CD14-positive monocyte (primary cell): ENCODE data around the gene TOB1. TPM values are rescaled to one million over a fixed set of nuclear protein-coding genes. Genes with fewer than 3 reads are reported as not detected.

ENCODE experiments used
- DNase-seq, 3 donors: peaks; one replicate each; pipeline ENCODE4 v3.0.0-alpha.2; 2011 to 2022
- H2AFZ ChIP-seq: 2 replicates; pipeline ENCODE4 v1.6.0; 2012; ENCODE audit warnings: mild to moderate bottlenecking, low read depth, low read length, inconsistent platforms; ENCODE audit not compliant: insufficient read depth, poor library complexity, severe bottlenecking
- H3K27ac ChIP-seq, 2 donors: 1 replicate in 1 of 2; 2 replicates in 1 of 2; pipeline ENCODE4 v1.5.1; 2012 to 2013; ENCODE audit warnings: low read length in 2 of 2, control low read depth in 1 of 2, inconsistent platforms in 1 of 2, low read depth in 1 of 2, mild to moderate bottlenecking in 1 of 2
- H3K27me3 ChIP-seq, 2 donors: one replicate each; pipeline versions ENCODE4 v1.6.0 to v1.6.1; 2011 to 2013; ENCODE audit warnings: low read length in 2 of 2; ENCODE audit not compliant: control insufficient read depth in 2 of 2, insufficient read depth in 2 of 2
- H3K36me3 ChIP-seq, 2 donors: replicated peaks in 1 of 2; 1 replicate in 1 of 2; 2 replicates in 1 of 2; pipeline versions ENCODE4 v1.5.1 to v1.6.1; 2012 to 2013; ENCODE audit warnings: low read length in 2 of 2, control low read depth in 1 of 2, inconsistent platforms in 1 of 2, mild to moderate bottlenecking in 1 of 2; ENCODE audit not compliant: insufficient read depth in 2 of 2, control insufficient read depth in 1 of 2
- H3K4me1 ChIP-seq, 2 donors: 1 replicate in 1 of 2; 2 replicates in 1 of 2; pipeline versions ENCODE4 v1.5.1 to v1.6.1; 2012 to 2013; ENCODE audit warnings: low read length in 2 of 2, control low read depth in 1 of 2, inconsistent platforms in 1 of 2, mild to moderate bottlenecking in 1 of 2, moderate library complexity in 1 of 2; ENCODE audit not compliant: insufficient read depth in 2 of 2, control insufficient read depth in 1 of 2
- H3K4me2 ChIP-seq: replicated peaks from 2 replicates; pipeline ENCODE3; 2012; ENCODE audit warnings: low read length, moderate library complexity, mild to moderate bottlenecking; ENCODE audit not compliant: poor library complexity, severe bottlenecking; ENCODE audit errors: extremely low read depth
- H3K4me3 ChIP-seq, 3 experiments: fragments of 200-600 bp in 1 of 3; sonication (generic) in 1 of 3; replicated peaks in 1 of 3; 1 replicate in 2 of 3; 2 replicates in 1 of 3; pipeline ENCODE4 v1.5.1; 2011 to 2013; ENCODE audit warnings: low read length in 3 of 3, mild to moderate bottlenecking in 3 of 3, control low read depth in 2 of 3, low read depth in 2 of 3, inconsistent platforms in 1 of 3, moderate library complexity in 1 of 3
- H3K79me2 ChIP-seq: 2 replicates; pipeline ENCODE4 v1.6.0; 2012; ENCODE audit warnings: mild to moderate bottlenecking, control low read depth, inconsistent platforms, low read length, moderate library complexity; ENCODE audit not compliant: insufficient read depth
- H3K9ac ChIP-seq: 2 replicates; pipeline ENCODE4 v1.6.0; 2017; ENCODE audit warnings: low read length, mild to moderate bottlenecking; ENCODE audit not compliant: insufficient read depth, poor library complexity, severe bottlenecking
- H3K9me3 ChIP-seq, 2 donors: replicated peaks in 1 of 2; 1 replicate in 1 of 2; 2 replicates in 1 of 2; pipeline versions ENCODE4 v1.5.1 to v1.6.1; 2012 to 2013; ENCODE audit warnings: low read length in 2 of 2, control low read depth in 1 of 2; ENCODE audit not compliant: control insufficient read depth in 1 of 2, insufficient read depth in 1 of 2
- H4K20me1 ChIP-seq: 2 replicates; pipeline ENCODE4 v1.6.0; 2012; ENCODE audit warnings: mild to moderate bottlenecking, low read length, control low read depth, moderate library complexity; ENCODE audit not compliant: insufficient read depth
- H3K27ac Mint-ChIP-seq, 7 donors: one replicate each; pipeline ENCODE4 v1.8.0; 2020; ENCODE audit warnings: mild to moderate bottlenecking in 7 of 7, mixed read lengths in 7 of 7, moderate library complexity in 6 of 7, inconsistent platforms in 2 of 7
- H3K27me3 Mint-ChIP-seq, 3 donors: one replicate each; pipeline ENCODE4 v1.8.0; 2021 to 2022; ENCODE audit warnings: low read depth in 3 of 3, mild to moderate bottlenecking in 3 of 3, mixed read lengths in 3 of 3, moderate library complexity in 3 of 3, inconsistent platforms in 1 of 3
- H3K36me3 Mint-ChIP-seq, 2 donors: one replicate each; pipeline ENCODE4 v1.8.0; 2020; ENCODE audit warnings: mixed read lengths in 2 of 2, inconsistent platforms in 1 of 2, mild to moderate bottlenecking in 1 of 2
- H3K4me1 Mint-ChIP-seq: one replicate; pipeline ENCODE4 v1.8.0; 2020; ENCODE audit warnings: mild to moderate bottlenecking, mixed read lengths
- H3K4me3 Mint-ChIP-seq, 2 donors: one replicate each; pipeline ENCODE4 v1.8.0; 2020; ENCODE audit warnings: mild to moderate bottlenecking in 2 of 2, mixed read lengths in 2 of 2, moderate library complexity in 1 of 2
- H3K9me3 Mint-ChIP-seq, 7 donors: one replicate each; pipeline ENCODE4 v1.8.0; 2020 to 2022; ENCODE audit warnings: mixed read lengths in 7 of 7, mild to moderate bottlenecking in 6 of 7, moderate library complexity in 6 of 7, inconsistent platforms in 2 of 7
- CTCF ChIP-seq: fragments of 200-600 bp; IDR thresholded peaks from one replicate; pipeline ENCODE4 v1.8.0; 2022; ENCODE audit warnings: antibody characterized with exemption, mild to moderate bottlenecking
- WGBS: methylation state at CpG from one replicate; pipeline ENCODE4 v1.1.5; 2013; ENCODE audit warnings: missing lambda C conversion rate; ENCODE audit not compliant: insufficient coverage; 5-methylcytosine and 5-hydroxymethylcytosine counted together
- intact Hi-C, 2 donors: fragments of 100-400 bp; cut with micrococcal nuclease; formaldehyde crosslinking; loops; one replicate each; pipeline versions ENCODE4 v1.15.0 to v1.15.1; 2023
- polyA plus RNA-seq, 3 donors: library from polyadenylated mRNA; depleted of rRNA in 1 of 3; unstranded in 2 of 3; stranded (reverse) in 1 of 3; fragments of 300-500 nt in 2 of 3; fragments of >200 nt in 1 of 3; fragmentation: Illumina TruSeq in 2 of 3; gene quantifications; 1 replicate in 2 of 3; 2 replicates in 1 of 3; pipeline ENCODE4 v1.2.3, GENCODE V29; 2012 to 2021

TOB1 gene
- polyA plus RNA-seq, 3 donors: 18.5 to 107 (median 41.0) TPM

GRCh38 chr17:50822550-50822949 is 43.6 kb downstream of the TOB1 start:
- TF ChIP-seq CTCF: no peak
- Mint-ChIP-seq H3K4me1 (peaks cover 5% of the 10 kb centered on the region), H3K9me3 (peaks cover 0 to 4% (median 0%) of the 10 kb centered on the region in 7 donors), H3K4me3 (no peak overlapping the region), H3K36me3 (no peaks in the 10 kb centered on the region), H3K27me3 (peaks cover 2 to 8% (median 4%) of the 10 kb centered on the region in 3 donors), H3K27ac (no peak overlapping the region)
- Histone ChIP-seq H3K27me3 (no peaks in the 10 kb centered on the region), H3K36me3 (no peaks in the 10 kb centered on the region), H3K9me3 (peaks cover 0 to 3% of the 10 kb centered on the region in 2 donors), H3K4me1 (no peaks in the 10 kb centered on the region), H2AFZ (no peak overlapping the region), H3K9ac (no peak overlapping the region), H3K4me3 (no peak overlapping the region), H3K79me2 (no peaks in the 10 kb centered on the region), H4K20me1 (no peaks in the 10 kb centered on the region), H3K27ac (no peak overlapping the region), H3K4me2 (no peak overlapping the region)
- DNase-seq: no peak
- no CpG with 5 or more reads among the region's 2 CpGs for WGBS
- intact Hi-C loops: no loop called here

GRCh38 chr17:50820651-50821050 is 45.5 kb downstream of the TOB1 start:
- no peaks in the 10 kb centered on the region for H3K79me2 ChIP-seq
- H3K27me3 ChIP-seq: no peaks in the 10 kb centered on the region
- no peak for DNase-seq
- no peak overlapping the region for H3K9ac ChIP-seq
- no peak overlapping the region for H3K4me3 Mint-ChIP-seq
- H3K27ac ChIP-seq: no peak overlapping the region
- no peaks in the 10 kb centered on the region for H3K36me3 ChIP-seq
- no peak for TF ChIP-seq CTCF
- 78% methylated on average over 3 of the region's 10 CpGs for WGBS
- no peaks in the 10 kb centered on the region for H3K36me3 Mint-ChIP-seq
- no peaks in the 10 kb centered on the region for H4K20me1 ChIP-seq
- intact Hi-C loops: no loop called here
- H2AFZ ChIP-seq: no peak overlapping the region
- H3K27ac Mint-ChIP-seq: no peak overlapping the region
- no peak overlapping the region for H3K4me2 ChIP-seq
- peaks cover 0 to 3% of the 10 kb centered on the region in 2 donors for H3K9me3 ChIP-seq
- H3K27me3 Mint-ChIP-seq: peaks cover 2 to 9% (median 7%) of the 10 kb centered on the region in 3 donors
- H3K9me3 Mint-ChIP-seq: peaks cover 0 to 7% (median 0%) of the 10 kb centered on the region in 7 donors
- peaks cover 17% of the 10 kb centered on the region for H3K4me1 Mint-ChIP-seq
- H3K4me1 ChIP-seq: peaks cover 6 to 9% of the 10 kb centered on the region in 2 donors
- no peak overlapping the region for H3K4me3 ChIP-seq
